Activated effector memory CD4-positive, alpha-beta T cell treated with anti-CD3 and anti-CD28 coated beads, Interleukin-2, amount 50 U/mL, for 16 hours (primary cell): ENCODE results near the gene ADCY7.
"Not testable (repeated sequence)": the region's sequence is repeated elsewhere in the genome, so short reads cannot be mapped to it uniquely, and the experiment has no call there.

ENCODE experiments used
- DNase-seq: peaks from one replicate; pipeline ENCODE4 v3.0.0-alpha.2; 2020

The ADCY7 gene

GRCh38 chr16:50266337-50267091 lies at the start of gene ADCY7:
Gene ADCY7 (plus strand): TSS chr16:50266551. CDS start chr16:50288180, 21,629 bp downstream.
- DNase-seq: peak; percentile 93

GRCh38 chr16:50219402-50219975 lies 46.9 kb upstream of the ADCY7 start:
- no peak for DNase-seq

GRCh38 chr16:50224286-50224685 lies 42.1 kb upstream of the ADCY7 start:
- no peak for DNase-seq

- no peak for DNase-seq
These were observed 39.2 kb upstream of the ADCY7 start for GRCh38 chr16:50227120-50227519.

- no peak for DNase-seq
These were observed 38.7 kb upstream of the ADCY7 start for GRCh38 chr16:50227665-50228064.

- no peak for DNase-seq
These were observed 37.9 kb upstream of the ADCY7 start for GRCh38 chr16:50228364-50228868.

GRCh38 chr16:50229149-50229726 lies 37.1 kb upstream of the ADCY7 start:
- no peak for DNase-seq

GRCh38 chr16:50234771-50235556 lies 31.4 kb upstream of the ADCY7 start:
- no peak for DNase-seq

GRCh38 chr16:50235581-50235980 lies 30.8 kb upstream of the ADCY7 start:
- no peak for DNase-seq

GRCh38 chr16:50238314-50238713 lies 28.0 kb upstream of the ADCY7 start:
- DNase-seq: no peak

GRCh38 chr16:50238868-50239301 lies 27.5 kb upstream of the ADCY7 start:
- DNase-seq: no peak

GRCh38 chr16:50243024-50243423 lies 23.3 kb upstream of the ADCY7 start:
- DNase-seq: not testable (repeated sequence)

GRCh38 chr16:50244140-50244503 lies 22.2 kb upstream of the ADCY7 start:
- DNase-seq: no peak

- no peak for DNase-seq
These were observed 21.6 kb upstream of the ADCY7 start for GRCh38 chr16:50244504-50245416.

GRCh38 chr16:50245417-50246298 lies 20.7 kb upstream of the ADCY7 start:
- DNase-seq: peak; percentile 85

- DNase-seq: no peak
These were observed 19.8 kb upstream of the ADCY7 start for GRCh38 chr16:50246299-50247122.

- DNase-seq: no peak
These were observed 19.0 kb upstream of the ADCY7 start for GRCh38 chr16:50247123-50247905.

GRCh38 chr16:50247906-50248608 lies 18.3 kb upstream of the ADCY7 start:
- no peak for DNase-seq

GRCh38 chr16:50248845-50249244 lies 17.5 kb upstream of the ADCY7 start:
- DNase-seq: no peak
